Measurements from ENCODE around the gene EIF5. TPM values are rescaled to one million over a fixed set of nuclear protein-coding genes. Genes with fewer than 3 reads are reported as not detected.

EIF5 gene
- total RNA-seq, 4 donors from 2014 or later, result 157 to 273 (median 211) TPM

DNA sequence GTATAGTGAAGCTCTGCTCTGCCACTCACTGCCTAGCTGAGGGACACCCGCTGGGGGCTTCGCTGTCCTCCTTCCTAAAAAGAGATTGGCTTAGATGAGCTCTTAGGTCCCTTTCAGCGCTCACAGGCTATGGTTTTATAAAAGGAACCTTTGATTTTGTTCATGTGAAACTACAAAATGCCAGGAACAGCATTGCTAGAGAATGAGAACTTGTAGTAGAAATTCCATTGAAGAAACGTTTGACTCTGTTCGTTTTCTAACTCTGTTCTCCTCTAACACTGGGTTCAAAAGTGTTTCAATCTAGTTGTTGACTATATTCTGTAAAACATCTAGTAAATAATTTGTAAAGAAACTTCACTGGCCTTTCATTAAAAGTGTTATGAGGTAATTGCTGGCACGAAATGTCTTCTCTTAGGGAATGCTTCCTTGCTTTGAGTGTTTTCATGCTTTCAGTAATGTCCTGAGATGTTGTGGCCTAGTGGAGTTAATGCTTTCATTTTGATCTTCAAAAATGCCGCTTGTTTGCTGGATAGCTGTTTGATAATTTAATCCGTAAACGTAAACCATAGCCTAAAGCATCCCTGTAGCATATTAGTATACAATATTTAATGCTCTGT lies 52.8 kb downstream of the EIF5 start:
- peaks cover 16 to 55% (median 37%) of the 10 kb centered on the region in 3 donors for H3K4me1 ChIP-seq
- 3 to 6% methylated on average over 9 of the region's 9 CpGs for WGBS, 2 donors
- no peaks in the 10 kb centered on the region for H3K9me3 ChIP-seq
- no peak for DNase-seq
- peak overlapping the region; percentile 67 to 93 (median 82) for H3K4me3 ChIP-seq
- intact Hi-C loops (cut with DNase I), result loop anchor here (10.0 kb wide), 1 partner anchor 52 kb away; the partner anchor contains the start of gene EIF5
- TF ChIP-seq, protein P1, sequence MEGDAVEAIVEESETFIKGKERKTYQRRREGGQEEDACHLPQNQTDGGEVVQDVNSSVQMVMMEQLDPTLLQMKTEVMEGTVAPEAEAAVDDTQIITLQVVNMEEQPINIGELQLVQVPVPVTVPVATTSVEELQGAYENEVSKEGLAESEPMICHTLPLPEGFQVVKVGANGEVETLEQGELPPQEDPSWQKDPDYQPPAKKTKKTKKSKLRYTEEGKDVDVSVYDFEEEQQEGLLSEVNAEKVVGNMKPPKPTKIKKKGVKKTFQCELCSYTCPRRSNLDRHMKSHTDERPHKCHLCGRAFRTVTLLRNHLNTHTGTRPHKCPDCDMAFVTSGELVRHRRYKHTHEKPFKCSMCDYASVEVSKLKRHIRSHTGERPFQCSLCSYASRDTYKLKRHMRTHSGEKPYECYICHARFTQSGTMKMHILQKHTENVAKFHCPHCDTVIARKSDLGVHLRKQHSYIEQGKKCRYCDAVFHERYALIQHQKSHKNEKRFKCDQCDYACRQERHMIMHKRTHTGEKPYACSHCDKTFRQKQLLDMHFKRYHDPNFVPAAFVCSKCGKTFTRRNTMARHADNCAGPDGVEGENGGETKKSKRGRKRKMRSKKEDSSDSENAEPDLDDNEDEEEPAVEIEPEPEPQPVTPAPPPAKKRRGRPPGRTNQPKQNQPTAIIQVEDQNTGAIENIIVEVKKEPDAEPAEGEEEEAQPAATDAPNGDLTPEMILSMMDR (IDR thresholded peaks at IDR 0.05), result no peak
- no peak for TF ChIP-seq POLR2A (IDR thresholded peaks at IDR 0.05)
- no peaks in the 10 kb centered on the region for H3K36me3 ChIP-seq
- H3K27ac ChIP-seq, result peak overlapping the region; percentile 97 to 99 (median 98)
- no peaks in the 10 kb centered on the region for H3K27me3 ChIP-seq

DNA sequence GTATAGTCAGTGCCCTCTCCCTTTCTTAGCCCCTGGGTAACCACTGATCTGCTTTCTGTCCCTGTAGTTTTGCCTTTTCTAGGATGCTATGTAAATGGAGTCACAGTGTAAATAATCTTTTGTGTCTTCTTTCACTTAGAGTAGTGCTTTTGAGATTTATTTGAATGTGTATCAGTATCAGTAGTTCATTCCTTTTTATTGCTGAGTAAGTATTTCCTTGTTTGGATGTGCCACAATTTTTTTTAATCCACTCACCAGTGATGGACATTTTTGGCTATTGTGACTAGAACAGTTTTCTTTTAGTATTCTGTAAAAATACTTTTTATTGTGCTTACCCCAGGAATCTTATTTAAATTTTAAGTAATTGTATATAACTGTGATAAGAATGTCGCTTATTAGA lies 54.6 kb downstream of the EIF5 start:
- Histone ChIP-seq H3K27me3 (no peaks in the 10 kb centered on the region), H3K4me3 (peak overlapping the region in 1 of 4 donors; percentile 78), H3K27ac (peak overlapping the region in 2 of 4 donors; percentile 97 to 98), H3K9me3 (no peaks in the 10 kb centered on the region), H3K4me1 (peaks cover 16 to 73% (median 47%) of the 10 kb centered on the region in 3 donors), H3K36me3 (no peaks in the 10 kb centered on the region)
- intact Hi-C loops (cut with DNase I), result loop anchor here (10.0 kb wide), 1 partner anchor 54 kb away; the partner anchor contains the start of gene EIF5
- WGBS, 2 donors, result 92 to 100% methylated on average over 1 of the region's 1 CpG
- TF ChIP-seq, protein P1 (IDR thresholded peaks at IDR 0.05), result no peak
- TF ChIP-seq POLR2A (IDR thresholded peaks at IDR 0.05), result no peak
- no peak for DNase-seq

DNA sequence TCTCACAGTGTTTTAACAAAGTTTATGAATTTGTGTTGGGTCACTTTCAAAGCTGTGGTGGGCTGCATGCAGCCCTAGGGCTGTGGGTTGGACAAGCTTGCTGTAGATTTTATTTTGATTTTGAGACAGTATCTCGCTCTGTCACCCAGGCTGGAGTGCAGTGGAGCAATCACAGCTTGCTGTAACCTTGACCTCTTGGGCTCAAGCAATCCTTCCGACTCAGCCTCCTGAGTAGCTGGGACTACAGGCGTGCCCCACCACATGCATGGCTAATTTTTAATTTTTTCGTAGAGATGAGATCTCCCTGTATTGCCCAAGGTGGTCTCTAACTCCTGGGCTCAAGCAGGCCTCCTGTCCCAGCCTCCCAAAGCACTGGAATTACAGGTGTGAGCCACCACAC lies 56.6 kb downstream of the EIF5 start:
- Histone ChIP-seq H3K4me1 (peaks cover 11 to 84% (median 57%) of the 10 kb centered on the region in 3 donors), H3K4me3 (no peak overlapping the region), H3K36me3 (no peaks in the 10 kb centered on the region), H3K27ac (no peak overlapping the region), H3K9me3 (no peaks in the 10 kb centered on the region), H3K27me3 (no peaks in the 10 kb centered on the region)
- 74 to 75% methylated on average over 3 to 4 of the region's 4 CpGs for WGBS, 2 donors
- intact Hi-C loops (cut with DNase I), result no loop called here
- DNase-seq, result no peak
- TF ChIP-seq, protein P1 (IDR thresholded peaks at IDR 0.05), result no peak
- TF ChIP-seq POLR2A (IDR thresholded peaks at IDR 0.05), result no peak

DNA sequence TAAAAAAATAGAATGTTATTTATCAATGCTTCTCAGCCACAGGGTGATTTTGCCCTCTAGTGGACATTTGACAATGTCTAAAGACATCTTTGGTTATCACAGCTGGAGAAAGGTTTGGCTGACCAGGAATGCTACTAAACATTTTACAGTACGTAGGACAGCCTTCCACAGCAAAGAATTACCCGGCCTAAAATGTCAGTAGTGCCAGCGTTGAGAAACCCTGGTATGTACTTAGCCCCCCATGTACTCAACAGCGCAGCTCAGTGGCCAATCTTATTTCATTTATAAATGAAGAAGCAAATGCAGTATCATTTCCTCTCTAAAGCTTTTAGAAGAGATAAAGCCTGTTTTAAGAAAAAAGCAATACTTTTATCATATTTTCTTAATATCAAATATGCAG lies 57.0 kb downstream of the EIF5 start:
- no peak overlapping the region for H3K27ac ChIP-seq
- no peak overlapping the region for H3K4me3 ChIP-seq
- no peaks in the 10 kb centered on the region for H3K27me3 ChIP-seq
- intact Hi-C loops (cut with DNase I), result no loop called here
- H3K9me3 ChIP-seq, result no peaks in the 10 kb centered on the region
- WGBS, 2 donors, result 9 to 11% methylated on average over 4 of the region's 4 CpGs
- no peak for DNase-seq
- H3K36me3 ChIP-seq, result no peaks in the 10 kb centered on the region
- H3K4me1 ChIP-seq, result peaks cover 11 to 88% (median 62%) of the 10 kb centered on the region in 3 donors
- TF ChIP-seq, protein P1 (IDR thresholded peaks at IDR 0.05), result peak; percentile 42 to 73 (median 60)
- TF ChIP-seq POLR2A (IDR thresholded peaks at IDR 0.05), result no peak

DNA sequence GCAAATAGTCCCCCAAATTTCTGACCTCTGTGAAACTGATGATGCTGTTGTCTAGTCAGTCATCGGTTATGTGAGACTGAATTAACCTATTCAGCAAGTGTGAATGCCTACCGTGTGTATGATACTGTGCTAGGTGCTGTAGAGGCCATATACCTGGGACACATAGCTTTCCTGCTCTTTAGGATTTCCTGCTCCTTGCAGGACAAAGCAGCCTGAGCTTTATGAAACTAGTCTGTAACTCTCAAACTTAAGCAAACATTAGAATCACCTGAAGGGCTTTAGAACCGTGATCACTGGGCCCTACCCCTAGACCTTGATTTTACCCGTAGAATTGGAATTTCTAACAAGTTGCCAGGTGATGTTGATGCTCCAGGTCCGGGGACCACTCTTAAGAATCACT lies 58.1 kb downstream of the EIF5 start:
- WGBS, 2 donors, result 46 to 67% methylated on average over 5 of the region's 5 CpGs
- H3K4me1 ChIP-seq, result peaks cover 11 to 93% (median 63%) of the 10 kb centered on the region in 3 donors
- no peaks in the 10 kb centered on the region for H3K27me3 ChIP-seq
- H3K27ac ChIP-seq, result peak overlapping the region in 1 of 4 donors; percentile 9
- H3K4me3 ChIP-seq, result no peak overlapping the region
- DNase-seq, result no peak
- H3K36me3 ChIP-seq, result no peaks in the 10 kb centered on the region
- TF ChIP-seq, protein P1 (IDR thresholded peaks at IDR 0.05), result no peak
- TF ChIP-seq POLR2A (IDR thresholded peaks at IDR 0.05), result no peak
- H3K9me3 ChIP-seq, result no peaks in the 10 kb centered on the region
- intact Hi-C loops (cut with DNase I), result no loop called here

Data from esophagus squamous epithelium (tissue), 5 donors.